Cardiac septum (tissue), 1 donor: ENCODE measurements around the gene MIPOL1. TPM values are rescaled to one million over a fixed set of nuclear protein-coding genes. Genes with fewer than 3 reads are reported as not detected.

ENCODE experiments used
- DNase-seq: peaks from one replicate; pipeline ENCODE4 v3.0.0-alpha.2; 2020; ENCODE audit warnings: low spot score
- intact Hi-C: fragments of 100-400 bp; cut with DNase I; formaldehyde crosslinking; loops from one replicate; pipeline ENCODE4 v1.14.0; 2022
- total RNA-seq: library from RNA; stranded (reverse); fragmentation: NEBNext Ultra II Directional; extraction: Animal tissue kit (Norgen Biotek cat#: 25700); gene quantifications from one replicate; pipeline ENCODE4 v1.2.1, GENCODE V29; 2021
- donor health status: DM: no; HTN: no; CAD: no.

The MIPOL1 gene
- total RNA-seq, 1 donor from 2014 or later = 7.9 TPM

GRCh38 chr14:37559386-37559785 is 361.6 kb downstream of the MIPOL1 start:
- no peak for DNase-seq
- intact Hi-C loops = no loop called here

GRCh38 chr14:37563189-37563588 is 365.5 kb downstream of the MIPOL1 start:
- no peak for DNase-seq
- intact Hi-C loops = no loop called here

GRCh38 chr14:37565550-37565949 is 367.8 kb downstream of the MIPOL1 start:
- intact Hi-C loops = no loop called here

GRCh38 chr14:37566811-37567371 is 369.2 kb downstream of the MIPOL1 start:
- intact Hi-C loops = no loop called here
- no peak for DNase-seq

More at GRCh38 chr14:37565550-37565949, 367.8 kb downstream of the MIPOL1 start:
- no peak for DNase-seq

- intact Hi-C loops = no loop called here
- DNase-seq = no peak
Measured at GRCh38 chr14:37569729-37570128, 372.0 kb downstream of the MIPOL1 start.

GRCh38 chr14:37571391-37571790 is 373.7 kb downstream of the MIPOL1 start:
- DNase-seq = no peak
- intact Hi-C loops = no loop called here

- DNase-seq = no peak
- intact Hi-C loops = no loop called here
Measured at GRCh38 chr14:37573356-37573755, 375.6 kb downstream of the MIPOL1 start.

- intact Hi-C loops = no loop called here
- DNase-seq = no peak
Measured at GRCh38 chr14:37579274-37579673, 381.5 kb downstream of the MIPOL1 start.

GRCh38 chr14:37580146-37580545 is 382.4 kb downstream of the MIPOL1 start:
- intact Hi-C loops = no loop called here
- no peak for DNase-seq

GRCh38 chr14:37583358-37584210 is 385.8 kb downstream of the MIPOL1 start:
- intact Hi-C loops = no loop called here
- no peak for DNase-seq

GRCh38 chr14:37584211-37585100 is 386.7 kb downstream of the MIPOL1 start:
- DNase-seq = no peak

GRCh38 chr14:37585101-37585511 is 387.4 kb downstream of the MIPOL1 start:
- DNase-seq = no peak
- intact Hi-C loops = no loop called here

More at GRCh38 chr14:37584211-37585100, 386.7 kb downstream of the MIPOL1 start:
- intact Hi-C loops = no loop called here

- DNase-seq = no peak
- intact Hi-C loops = no loop called here
Measured at GRCh38 chr14:37585971-37586796, 388.4 kb downstream of the MIPOL1 start.

- DNase-seq = no peak
- intact Hi-C loops = no loop called here
Measured at GRCh38 chr14:37586797-37587130, 389.0 kb downstream of the MIPOL1 start.

GRCh38 chr14:37587131-37587803 is 389.5 kb downstream of the MIPOL1 start:
- DNase-seq = no peak
- intact Hi-C loops = no loop called here

- no peak for DNase-seq
- intact Hi-C loops = no loop called here
Measured at GRCh38 chr14:37587881-37588666, 390.3 kb downstream of the MIPOL1 start.

GRCh38 chr14:37588667-37588955 is 390.9 kb downstream of the MIPOL1 start:
- intact Hi-C loops = no loop called here
- no peak for DNase-seq

- intact Hi-C loops = no loop called here
- no peak for DNase-seq
Measured at GRCh38 chr14:37588956-37589714, 391.4 kb downstream of the MIPOL1 start.
